ENCODE results near the gene OR14C36.
"Not testable (repeated sequence)": the region's sequence is repeated elsewhere in the genome, so short reads cannot be mapped to it uniquely, and the experiment has no call there.

The OR14C36 gene

GRCh38 chr1:248348475-248348874 lies at the start of gene OR14C36:
TSS of gene OR14C36 (plus strand) at chr1:248348775. CDS start at chr1:248348775, 0 bp downstream.
- DNase-seq, result no peak

- DNase-seq, result no peak
Measured at GRCh38 chr1:248303324-248303723, 45.3 kb upstream of the OR14C36 start, which contains the start of gene OR2T12. TSS of gene OR2T12 (minus strand) at chr1:248303424. CDS start at chr1:248295578, 7,846 bp downstream.

GRCh38 chr1:248305672-248306071 lies 42.9 kb upstream of the OR14C36 start:
- not testable (repeated sequence) for DNase-seq

GRCh38 chr1:248306103-248306502 lies 42.5 kb upstream of the OR14C36 start:
- no peak for DNase-seq

- DNase-seq, result not testable (repeated sequence)
Measured at GRCh38 chr1:248306740-248307139, 41.8 kb upstream of the OR14C36 start.

- no peak for DNase-seq
Measured at GRCh38 chr1:248316796-248317195, 31.8 kb upstream of the OR14C36 start.

GRCh38 chr1:248324468-248324867 lies 24.1 kb upstream of the OR14C36 start, which contains the start of gene OR2M7:
TSS of gene OR2M7 (minus strand) at chr1:248324568. CDS start at chr1:248324568, 0 bp downstream.
- DNase-seq, result no peak

- no peak for DNase-seq
Measured at GRCh38 chr1:248343451-248343850, 5.1 kb upstream of the OR14C36 start.

- no peak for DNase-seq
Measured at GRCh38 chr1:248359415-248359814, 10.8 kb downstream of the OR14C36 start.

GRCh38 chr1:248361121-248361715 lies 12.6 kb downstream of the OR14C36 start, which contains the start of gene OR2T4:
TSS of gene OR2T4 (plus strand) at chr1:248361665. CDS start at chr1:248361665, 0 bp downstream.
- DNase-seq, result no peak

- no peak for DNase-seq
Measured at GRCh38 chr1:248366609-248367008, 18.0 kb downstream of the OR14C36 start.

- peak; percentile 3 for DNase-seq
Measured at GRCh38 chr1:248372394-248372793, 23.8 kb downstream of the OR14C36 start.

GRCh38 chr1:248373761-248374160 lies 25.2 kb downstream of the OR14C36 start:
- no peak for DNase-seq

- no peak for DNase-seq
Measured at GRCh38 chr1:248375446-248375845, 26.9 kb downstream of the OR14C36 start, which contains the start of gene OR2T6. TSS of gene OR2T6 (plus strand) at chr1:248375746. CDS start at chr1:248387609, 11,863 bp downstream.

GRCh38 chr1:248376916-248377315 lies 28.3 kb downstream of the OR14C36 start:
- DNase-seq, result no peak

GRCh38 chr1:248380854-248381253 lies 32.3 kb downstream of the OR14C36 start:
- DNase-seq, result no peak

- no peak for DNase-seq
Measured at GRCh38 chr1:248388426-248388825, 39.9 kb downstream of the OR14C36 start.

GRCh38 chr1:248393050-248393449 lies 44.5 kb downstream of the OR14C36 start:
- no peak for DNase-seq

Measured in CD4-positive, alpha-beta T cell treated with Interleukin-17A for 4 hours (primary cell).